Hypothalamus (tissue), 51 donors: ENCODE data around the gene P3H3.
"Not testable (repeated sequence)": the region's sequence is repeated elsewhere in the genome, so short reads cannot be mapped to it uniquely, and the experiment has no call there.

ENCODE experiments used
- DNase-seq, 51 donors: peaks; one replicate each; lab custom pipeline; 2025; lab: John Stamatoyannopoulos, UW

The P3H3 gene

GRCh38 chr12:6883683-6884082 is 55.5 kb downstream of the P3H3 start:
- no peak for DNase-seq

- no peak for DNase-seq
These were observed 56.3 kb downstream of the P3H3 start for GRCh38 chr12:6884539-6884938.

GRCh38 chr12:6886206-6886999 is 58.2 kb downstream of the P3H3 start:
- not testable (repeated sequence) for DNase-seq

GRCh38 chr12:6887460-6887859 is 59.3 kb downstream of the P3H3 start:
- DNase-seq, result no peak

GRCh38 chr12:6888360-6888759 is 60.2 kb downstream of the P3H3 start:
- DNase-seq, result no peak

GRCh38 chr12:6888794-6889193 is 60.6 kb downstream of the P3H3 start:
- DNase-seq, result not testable (repeated sequence)
